Keratinocyte (primary cell): Measurements from ENCODE around the gene MRPL27. TPM values are rescaled to one million over a fixed set of nuclear protein-coding genes. Genes with fewer than 3 reads are reported as not detected.
A peak's percentile ranks its signal among the peaks of the same experiment; 100 is the strongest.

Source experiments
- DNase-seq: peaks from one replicate; pipeline ENCODE4 v3.0.0-alpha.2; 2011; ENCODE audit warnings: low read depth, missing footprints, low spot score
- FAIRE-seq: peaks from 2 replicates; lab custom pipeline; 2011; peaks lifted over from hg19 to GRCh38; lab: Jason Lieb, UNC
- H2AFZ ChIP-seq: 2 replicates; pipeline ENCODE4 v1.6.0; 2012; ENCODE audit warnings: low read length, control low read depth, inconsistent platforms; ENCODE audit not compliant: control insufficient read depth
- H3K27ac ChIP-seq: 2 replicates; pipeline ENCODE4 v1.5.1; 2011; ENCODE audit warnings: low read length; ENCODE audit not compliant: control insufficient read depth, insufficient read depth
- H3K27me3 ChIP-seq: 3 replicates; pipeline ENCODE4 v1.6.0; 2011; ENCODE audit warnings: low read length; ENCODE audit not compliant: control insufficient read depth, insufficient read depth; ENCODE audit errors: extremely low read depth
- H3K36me3 ChIP-seq, 2 experiments: 2 replicates in 1 of 2; 3 replicates in 1 of 2; pipeline ENCODE4 v1.5.1; 2011; ENCODE audit warnings: low read length in 2 of 2, mild to moderate bottlenecking in 1 of 2; ENCODE audit not compliant: control insufficient read depth in 2 of 2, insufficient read depth in 2 of 2; ENCODE audit errors: extremely low read depth in 1 of 2
- H3K4me1 ChIP-seq: 3 replicates; pipeline ENCODE4 v1.5.1; 2011; ENCODE audit warnings: low read length; ENCODE audit not compliant: control insufficient read depth, insufficient read depth; ENCODE audit errors: extremely low read depth
- H3K4me2 ChIP-seq: 3 replicates; pipeline ENCODE4 v1.6.0; 2011; ENCODE audit warnings: low read depth, low read length; ENCODE audit not compliant: control insufficient read depth, insufficient read depth; ENCODE audit errors: extremely low read depth
- H3K4me3 ChIP-seq, 3 experiments: fragments of 200-600 bp in 1 of 3; sonication (generic) in 1 of 3; 2 replicates in 2 of 3; 3 replicates in 1 of 3; pipeline ENCODE4 v1.5.1; 2011 to 2016; ENCODE audit warnings: low read length in 3 of 3, mild to moderate bottlenecking in 3 of 3, control low read depth in 2 of 3, inconsistent platforms in 1 of 3, low read depth in 1 of 3, mixed read lengths in 1 of 3, mixed run types in 1 of 3, moderate library complexity in 1 of 3; ENCODE audit not compliant: control insufficient read depth in 2 of 3, insufficient read depth in 2 of 3; ENCODE audit errors: extremely low read depth in 1 of 3
- H3K79me2 ChIP-seq: 2 replicates; pipeline ENCODE4 v1.6.0; 2012; ENCODE audit warnings: low read length; ENCODE audit not compliant: control insufficient read depth, insufficient read depth
- H3K9ac ChIP-seq: 3 replicates; pipeline ENCODE4 v1.6.0; 2011; ENCODE audit warnings: low read length; ENCODE audit not compliant: control insufficient read depth, insufficient read depth; ENCODE audit errors: extremely low read depth
- H3K9me1 ChIP-seq: 3 replicates; pipeline ENCODE4 v1.6.0; 2011; ENCODE audit warnings: low read length; ENCODE audit not compliant: control insufficient read depth, insufficient read depth; ENCODE audit errors: extremely low read depth
- H3K9me3 ChIP-seq: 2 replicates; pipeline ENCODE4 v1.5.1; 2012; ENCODE audit warnings: low read depth, low read length; ENCODE audit not compliant: control insufficient read depth
- H4K20me1 ChIP-seq: 3 replicates; pipeline ENCODE4 v1.6.0; 2011; ENCODE audit warnings: low read length; ENCODE audit not compliant: control insufficient read depth, insufficient read depth; ENCODE audit errors: extremely low read depth
- EZH2 ChIP-seq: IDR thresholded peaks from one replicate; pipeline ENCODE4 v1.6.1; 2012; ENCODE audit warnings: inconsistent platforms, mild to moderate bottlenecking, low read length, moderate library complexity
- dilution Hi-C: fragments of 300-500 bp; cut with MboI; formaldehyde crosslinking; loops from one replicate; pipeline ENCODE4 v1.7.0; 2020; ENCODE audit warnings: low sequenced_read_pairs; ENCODE audit not compliant: extremely low pct_ligation_motif_present
- polyA plus RNA-seq, 5 experiments: library from polyadenylated mRNA; depleted of rRNA in 3 of 5; stranded (reverse) in 3 of 5; stranded (forward) in 1 of 5; unstranded in 1 of 5; fragments of >200 nt; gene quantifications; 1 replicate in 1 of 5; 2 replicates in 3 of 5; 3 replicates in 1 of 5; pipeline versions ENCODE4 v1.2.1 to v1.2.3, GENCODE V29; 2011 to 2012; ENCODE audit warnings: missing spikeins in 2 of 5, low read depth in 1 of 5, low replicate concordance in 1 of 5
- TF ChIP-seq, protein P1 (sequence below), 3 experiments: IDR thresholded peaks in 1 of 3; conservative IDR thresholded peaks in 1 of 3; optimal IDR thresholded peaks in 1 of 3; 2 replicates in 2 of 3; 3 replicates in 1 of 3; pipeline versions ENCODE3 to v1.5.1; 2011; ENCODE audit warnings: low read length in 3 of 3, mild to moderate bottlenecking in 3 of 3, moderate library complexity in 2 of 3, control low read depth in 1 of 3, inconsistent platforms in 1 of 3; ENCODE audit not compliant: insufficient read depth in 2 of 3; ENCODE audit errors: extremely low read depth in 1 of 3

The MRPL27 gene
- polyA plus RNA-seq, 1 donor (not counting 4 experiments of a cell fraction or from before 2014, with no cell fraction given), result 123 TPM

DNA sequence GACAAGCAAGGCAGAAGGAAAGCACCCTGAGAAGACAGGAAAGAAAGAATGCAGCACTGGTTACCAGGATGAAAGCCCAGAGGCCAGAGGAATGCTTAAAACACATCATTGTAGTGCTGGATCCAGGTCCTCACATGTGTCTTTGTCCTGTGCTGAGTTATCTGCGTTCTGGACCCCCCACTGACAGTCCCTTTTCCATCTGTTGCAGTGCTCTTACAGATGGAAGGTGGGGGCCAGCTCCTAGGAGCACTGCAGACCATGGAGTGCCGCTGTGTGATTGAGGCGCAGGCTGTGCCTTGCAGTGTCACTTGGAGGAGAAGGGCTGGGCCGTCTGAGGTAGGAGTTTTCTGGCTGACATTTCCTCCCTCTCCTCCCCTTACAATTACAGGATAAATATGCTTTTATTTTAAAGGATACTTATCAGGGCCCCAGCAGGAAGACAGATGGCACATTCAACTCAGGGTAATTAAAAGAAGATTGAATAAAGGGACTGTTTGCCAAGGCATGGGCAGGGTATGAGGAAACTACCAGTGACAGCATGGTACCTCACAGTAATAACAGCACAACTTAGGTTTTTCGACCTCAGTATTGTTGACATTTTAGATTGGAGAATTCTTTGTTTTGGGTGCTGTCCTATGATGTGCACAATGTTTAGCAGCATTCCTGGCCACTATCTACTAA lies 3.0 kb upstream of the MRPL27 start:
- Histone ChIP-seq H3K4me3 (no peak overlapping the region), H3K27me3 (no peaks in the 10 kb centered on the region), H3K9me1 (no peaks in the 10 kb centered on the region), H3K9ac (no peak overlapping the region), H3K4me1 (peaks cover 15% of the 10 kb centered on the region), H3K79me2 (peaks cover 16% of the 10 kb centered on the region), H2AFZ (no peak overlapping the region), H3K4me2 (no peak overlapping the region), H3K36me3 (peaks cover 4 to 10% of the 10 kb centered on the region in 2 experiments), H4K20me1 (no peaks in the 10 kb centered on the region), H3K27ac (no peak overlapping the region), H3K9me3 (no peaks in the 10 kb centered on the region)
- dilution Hi-C loops, result no loop called here
- TF ChIP-seq, protein P1, sequence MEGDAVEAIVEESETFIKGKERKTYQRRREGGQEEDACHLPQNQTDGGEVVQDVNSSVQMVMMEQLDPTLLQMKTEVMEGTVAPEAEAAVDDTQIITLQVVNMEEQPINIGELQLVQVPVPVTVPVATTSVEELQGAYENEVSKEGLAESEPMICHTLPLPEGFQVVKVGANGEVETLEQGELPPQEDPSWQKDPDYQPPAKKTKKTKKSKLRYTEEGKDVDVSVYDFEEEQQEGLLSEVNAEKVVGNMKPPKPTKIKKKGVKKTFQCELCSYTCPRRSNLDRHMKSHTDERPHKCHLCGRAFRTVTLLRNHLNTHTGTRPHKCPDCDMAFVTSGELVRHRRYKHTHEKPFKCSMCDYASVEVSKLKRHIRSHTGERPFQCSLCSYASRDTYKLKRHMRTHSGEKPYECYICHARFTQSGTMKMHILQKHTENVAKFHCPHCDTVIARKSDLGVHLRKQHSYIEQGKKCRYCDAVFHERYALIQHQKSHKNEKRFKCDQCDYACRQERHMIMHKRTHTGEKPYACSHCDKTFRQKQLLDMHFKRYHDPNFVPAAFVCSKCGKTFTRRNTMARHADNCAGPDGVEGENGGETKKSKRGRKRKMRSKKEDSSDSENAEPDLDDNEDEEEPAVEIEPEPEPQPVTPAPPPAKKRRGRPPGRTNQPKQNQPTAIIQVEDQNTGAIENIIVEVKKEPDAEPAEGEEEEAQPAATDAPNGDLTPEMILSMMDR (optimal IDR thresholded peaks at IDR 0.05 in 1 of 3, IDR thresholded peaks at IDR 0.05 in 1 of 3, conservative IDR thresholded peaks at IDR 0.05 in 1 of 3; ENCODE audit: extremely low read depth in 1 of 3, insufficient read depth in 2 of 3, low read length in 3 of 3), result no peak
- no peak for TF ChIP-seq EZH2
- DNase-seq, result no peak
- no peak for FAIRE-seq

DNA sequence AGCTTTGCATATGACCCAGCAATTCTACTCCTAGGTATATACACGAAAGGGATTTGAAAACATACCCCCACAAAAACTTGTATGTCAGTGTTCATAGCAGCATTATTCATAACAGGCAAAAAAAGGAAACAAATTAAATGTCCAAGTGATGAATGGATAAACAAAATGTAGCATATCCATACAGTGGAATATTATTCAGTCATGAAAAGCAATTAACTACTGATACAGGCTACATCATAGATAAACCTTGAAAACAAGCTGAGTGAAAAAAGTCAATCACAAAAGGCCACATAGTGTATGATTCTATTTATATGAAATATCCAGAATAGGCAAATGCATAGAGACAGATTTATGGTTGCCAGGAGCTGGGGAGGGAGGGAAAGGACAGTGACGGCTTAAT lies 721 bp upstream of the MRPL27 start:
- Histone ChIP-seq H3K27me3 (no peaks in the 10 kb centered on the region), H3K4me2 (peak overlapping the region; percentile 94), H3K27ac (no peak overlapping the region), H3K4me1 (peaks cover 16% of the 10 kb centered on the region), H4K20me1 (peaks cover 4% of the 10 kb centered on the region), H3K9ac (peak overlapping the region; percentile 96), H2AFZ (no peak overlapping the region), H3K9me1 (no peaks in the 10 kb centered on the region), H3K79me2 (peaks cover 30% of the 10 kb centered on the region), H3K4me3 (peak overlapping the region; percentile 72 to 88 (median 83)), H3K36me3 (peaks cover 5 to 20% of the 10 kb centered on the region in 2 experiments), H3K9me3 (no peaks in the 10 kb centered on the region)
- no peak for DNase-seq
- TF ChIP-seq, protein P1 (optimal IDR thresholded peaks at IDR 0.05 in 1 of 3, IDR thresholded peaks at IDR 0.05 in 1 of 3, conservative IDR thresholded peaks at IDR 0.05 in 1 of 3; ENCODE audit: extremely low read depth in 1 of 3, insufficient read depth in 2 of 3, low read length in 3 of 3), result no peak
- no peak for TF ChIP-seq EZH2
- dilution Hi-C loops, result no loop called here
- FAIRE-seq, result no peak
